GM21825 (cell line): ENCODE results near the gene ANKAR.
"Not testable (repeated sequence)": the region's sequence is repeated elsewhere in the genome, so short reads cannot be mapped to it uniquely, and the experiment has no call there.

Experiments used
- ATAC-seq: cut with Tn5 transposase; IDR thresholded peaks from one replicate; pipeline ENCODE4 v1.9.1; 2021; ENCODE audit warnings: mild to moderate bottlenecking, moderate library complexity; ENCODE audit not compliant: unreplicated experiment

The ANKAR gene

GRCh38 chr2:189674374-189675112 is at the start of gene ANKAR:
Gene ANKAR, plus strand, starts transcription at chr2:189674670. Its CDS starts 1,821 bp downstream, at chr2:189676491.
- ATAC-seq, result peak; percentile 98

GRCh38 chr2:189625636-189626035 is 48.8 kb upstream of the ANKAR start:
- ATAC-seq, result no peak

GRCh38 chr2:189627789-189628188 is 46.7 kb upstream of the ANKAR start:
- ATAC-seq, result no peak

GRCh38 chr2:189628817-189629530 is 45.5 kb upstream of the ANKAR start:
- ATAC-seq, result no peak

GRCh38 chr2:189629531-189630453 is 44.7 kb upstream of the ANKAR start:
- no peak for ATAC-seq

GRCh38 chr2:189631849-189632248 is 42.6 kb upstream of the ANKAR start:
- ATAC-seq, result no peak

- ATAC-seq, result no peak
These were observed 41.1 kb upstream of the ANKAR start for GRCh38 chr2:189633392-189633811.

GRCh38 chr2:189635353-189635752 is 39.1 kb upstream of the ANKAR start:
- ATAC-seq, result no peak

GRCh38 chr2:189638301-189639006 is 36.0 kb upstream of the ANKAR start:
- no peak for ATAC-seq

GRCh38 chr2:189639007-189639609 is 35.4 kb upstream of the ANKAR start:
- no peak for ATAC-seq

GRCh38 chr2:189641002-189641401 is 33.5 kb upstream of the ANKAR start:
- ATAC-seq, result no peak

GRCh38 chr2:189641590-189641989 is 32.9 kb upstream of the ANKAR start:
- no peak for ATAC-seq

- no peak for ATAC-seq
These were observed 27.9 kb upstream of the ANKAR start for GRCh38 chr2:189646521-189646920.

- ATAC-seq, result no peak
These were observed 25.5 kb upstream of the ANKAR start for GRCh38 chr2:189648846-189649509.

- ATAC-seq, result no peak
These were observed 23.2 kb upstream of the ANKAR start for GRCh38 chr2:189651284-189651683.

GRCh38 chr2:189653464-189653863 is 21.0 kb upstream of the ANKAR start:
- ATAC-seq, result not testable (repeated sequence)

GRCh38 chr2:189654641-189655040 is 19.8 kb upstream of the ANKAR start:
- ATAC-seq, result no peak

GRCh38 chr2:189657867-189658266 is 16.6 kb upstream of the ANKAR start:
- peak; percentile 41 for ATAC-seq

- ATAC-seq, result no peak
These were observed 15.9 kb upstream of the ANKAR start for GRCh38 chr2:189658306-189659212.
